Endodermal cell (in vitro differentiated cells): ENCODE measurements around the gene TNNC1. TPM values are rescaled to one million over a fixed set of nuclear protein-coding genes. Genes with fewer than 3 reads are reported as not detected.

Experiments
- DNase-seq: peaks from one replicate; pipeline ENCODE4 v3.0.0-alpha.2; 2017
- H3K27ac ChIP-seq: 2 replicates; pipeline ENCODE4 v1.5.1; 2013; ENCODE audit warnings: mild to moderate bottlenecking, low read depth, low read length, moderate library complexity
- H3K27me3 ChIP-seq: 2 replicates; pipeline ENCODE4 v1.6.1; 2013; ENCODE audit warnings: mild to moderate bottlenecking, low read length, moderate library complexity; ENCODE audit not compliant: insufficient read depth, control insufficient read depth, poor library complexity, severe bottlenecking
- H3K36me3 ChIP-seq: 2 replicates; pipeline ENCODE4 v1.7.0; 2013; ENCODE audit warnings: mild to moderate bottlenecking, low read length, moderate library complexity; ENCODE audit not compliant: control insufficient read depth, insufficient read depth
- H3K4me1 ChIP-seq: one replicate; pipeline ENCODE4 v1.7.0; 2013; ENCODE audit warnings: low read length; ENCODE audit not compliant: control insufficient read depth, insufficient read depth
- H3K4me3 ChIP-seq: 2 replicates; pipeline ENCODE4 v1.5.1; 2013; ENCODE audit warnings: mild to moderate bottlenecking, low read length, moderate library complexity
- H3K9ac ChIP-seq: 2 replicates; pipeline ENCODE4 v1.6.1; 2013; ENCODE audit warnings: mild to moderate bottlenecking, low read length, moderate library complexity; ENCODE audit not compliant: poor library complexity, severe bottlenecking; ENCODE audit errors: extremely low read depth
- H3K9me3 ChIP-seq: 2 replicates; pipeline ENCODE4 v1.6.1; 2013; ENCODE audit warnings: mild to moderate bottlenecking, low read length, moderate library complexity; ENCODE audit not compliant: control insufficient read depth
- H3K27ac Mint-ChIP-seq: 2 replicates; pipeline ENCODE4 v1.8.0; 2020; ENCODE audit warnings: mixed read lengths
- H3K27me3 Mint-ChIP-seq: 2 replicates; pipeline ENCODE4 v1.8.0; 2021; ENCODE audit warnings: mild to moderate bottlenecking, mixed read lengths; ENCODE audit not compliant: insufficient read depth
- H3K36me3 Mint-ChIP-seq: 2 replicates; pipeline ENCODE4 v1.8.0; 2020; ENCODE audit warnings: low read depth, mixed read lengths
- H3K4me1 Mint-ChIP-seq: 2 replicates; pipeline ENCODE4 v1.8.0; 2020; ENCODE audit warnings: mixed read lengths
- H3K4me3 Mint-ChIP-seq: 2 replicates; pipeline ENCODE4 v1.8.0; 2020; ENCODE audit warnings: mild to moderate bottlenecking, moderate library complexity, mixed read lengths
- H3K9me3 Mint-ChIP-seq: 2 replicates; pipeline ENCODE4 v1.8.0; 2020; ENCODE audit warnings: mild to moderate bottlenecking, mixed read lengths
- WGBS, 2 experiments: methylation state at CpG; one replicate each; pipeline versions ENCODE4 v1.1.5 to v1.1.7; 2013; ENCODE audit warnings: missing lambda C conversion rate in 2 of 2, mixed read lengths in 1 of 2; ENCODE audit not compliant: insufficient coverage in 1 of 2, insufficient read length in 1 of 2; 5-methylcytosine and 5-hydroxymethylcytosine counted together
- total RNA-seq, 2 donors: library from RNA; stranded (reverse); fragmentation: NEBNext Ultra II Directional in 1 of 2; extraction: Animal tissue kit (Norgen Biotek cat#: 25700) in 1 of 2; gene quantifications; 2 replicates in 1 of 2; 3 replicates in 1 of 2; pipeline ENCODE4 v1.2.1, GENCODE V29; 2021
- TF ChIP-seq, protein P1 (sequence below): fragments of 200-600 bp; sonication (generic); conservative IDR thresholded peaks from 2 replicates; pipeline ENCODE4 v1.5.0; 2021; ENCODE audit warnings: antibody characterized with exemption, mild to moderate bottlenecking

Gene TNNC1
- total RNA-seq, 2 donors from 2014 or later = 44.8 to 64.6 TPM

DNA sequence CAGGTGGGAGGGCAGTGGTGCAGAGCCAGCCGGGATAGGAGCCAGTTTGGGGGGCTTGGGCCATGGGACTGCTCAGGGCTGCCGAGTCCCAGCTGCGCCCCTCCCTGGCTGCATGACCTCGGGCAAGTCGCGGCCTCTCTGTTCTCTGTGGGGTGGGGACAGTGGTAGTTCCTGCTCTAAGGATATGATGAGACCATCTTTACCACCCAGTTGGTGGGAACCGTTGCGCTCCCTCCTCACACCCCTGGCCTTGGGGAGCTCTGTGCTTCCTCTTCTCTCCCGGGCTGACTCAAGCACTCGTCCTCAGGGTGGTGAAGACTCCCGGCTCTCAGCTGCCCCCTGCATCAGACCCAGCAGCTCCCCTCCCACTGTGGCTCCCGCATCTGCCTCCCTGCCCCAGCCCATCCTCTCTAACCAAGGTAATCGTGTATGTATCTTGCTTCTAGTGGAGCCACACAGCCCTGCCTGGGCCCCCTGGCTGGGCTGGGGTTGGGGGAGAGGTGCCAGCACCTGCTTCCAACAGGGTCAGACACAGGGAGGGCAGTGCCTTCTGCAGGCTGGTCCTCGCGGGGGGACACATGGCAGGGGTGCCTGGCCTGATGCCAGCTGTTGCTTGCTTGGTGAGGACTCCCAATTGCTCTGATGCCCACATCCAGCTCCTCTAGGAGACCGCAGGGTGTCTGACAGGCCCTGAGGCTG lies 26.2 kb upstream of the TNNC1 start:
- TF ChIP-seq, protein P1, sequence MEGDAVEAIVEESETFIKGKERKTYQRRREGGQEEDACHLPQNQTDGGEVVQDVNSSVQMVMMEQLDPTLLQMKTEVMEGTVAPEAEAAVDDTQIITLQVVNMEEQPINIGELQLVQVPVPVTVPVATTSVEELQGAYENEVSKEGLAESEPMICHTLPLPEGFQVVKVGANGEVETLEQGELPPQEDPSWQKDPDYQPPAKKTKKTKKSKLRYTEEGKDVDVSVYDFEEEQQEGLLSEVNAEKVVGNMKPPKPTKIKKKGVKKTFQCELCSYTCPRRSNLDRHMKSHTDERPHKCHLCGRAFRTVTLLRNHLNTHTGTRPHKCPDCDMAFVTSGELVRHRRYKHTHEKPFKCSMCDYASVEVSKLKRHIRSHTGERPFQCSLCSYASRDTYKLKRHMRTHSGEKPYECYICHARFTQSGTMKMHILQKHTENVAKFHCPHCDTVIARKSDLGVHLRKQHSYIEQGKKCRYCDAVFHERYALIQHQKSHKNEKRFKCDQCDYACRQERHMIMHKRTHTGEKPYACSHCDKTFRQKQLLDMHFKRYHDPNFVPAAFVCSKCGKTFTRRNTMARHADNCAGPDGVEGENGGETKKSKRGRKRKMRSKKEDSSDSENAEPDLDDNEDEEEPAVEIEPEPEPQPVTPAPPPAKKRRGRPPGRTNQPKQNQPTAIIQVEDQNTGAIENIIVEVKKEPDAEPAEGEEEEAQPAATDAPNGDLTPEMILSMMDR = no peak
- peaks cover 95% of the 10 kb centered on the region for H3K36me3 ChIP-seq
- no peaks in the 10 kb centered on the region for H3K9me3 ChIP-seq
- Mint-ChIP-seq H3K27ac (no peak overlapping the region), H3K4me3 (no peak overlapping the region), H3K4me1 (no peaks in the 10 kb centered on the region), H3K27me3 (no peaks in the 10 kb centered on the region), H3K9me3 (no peaks in the 10 kb centered on the region), H3K36me3 (peaks cover 68% of the 10 kb centered on the region)
- WGBS, 2 experiments = 94 to 98% methylated on average over 7 to 16 of the region's 16 CpGs
- no peak overlapping the region for H3K4me3 ChIP-seq
- no peak overlapping the region for H3K9ac ChIP-seq
- no peaks in the 10 kb centered on the region for H3K27me3 ChIP-seq
- DNase-seq = no peak
- H3K27ac ChIP-seq = no peak overlapping the region
- no peaks in the 10 kb centered on the region for H3K4me1 ChIP-seq

DNA sequence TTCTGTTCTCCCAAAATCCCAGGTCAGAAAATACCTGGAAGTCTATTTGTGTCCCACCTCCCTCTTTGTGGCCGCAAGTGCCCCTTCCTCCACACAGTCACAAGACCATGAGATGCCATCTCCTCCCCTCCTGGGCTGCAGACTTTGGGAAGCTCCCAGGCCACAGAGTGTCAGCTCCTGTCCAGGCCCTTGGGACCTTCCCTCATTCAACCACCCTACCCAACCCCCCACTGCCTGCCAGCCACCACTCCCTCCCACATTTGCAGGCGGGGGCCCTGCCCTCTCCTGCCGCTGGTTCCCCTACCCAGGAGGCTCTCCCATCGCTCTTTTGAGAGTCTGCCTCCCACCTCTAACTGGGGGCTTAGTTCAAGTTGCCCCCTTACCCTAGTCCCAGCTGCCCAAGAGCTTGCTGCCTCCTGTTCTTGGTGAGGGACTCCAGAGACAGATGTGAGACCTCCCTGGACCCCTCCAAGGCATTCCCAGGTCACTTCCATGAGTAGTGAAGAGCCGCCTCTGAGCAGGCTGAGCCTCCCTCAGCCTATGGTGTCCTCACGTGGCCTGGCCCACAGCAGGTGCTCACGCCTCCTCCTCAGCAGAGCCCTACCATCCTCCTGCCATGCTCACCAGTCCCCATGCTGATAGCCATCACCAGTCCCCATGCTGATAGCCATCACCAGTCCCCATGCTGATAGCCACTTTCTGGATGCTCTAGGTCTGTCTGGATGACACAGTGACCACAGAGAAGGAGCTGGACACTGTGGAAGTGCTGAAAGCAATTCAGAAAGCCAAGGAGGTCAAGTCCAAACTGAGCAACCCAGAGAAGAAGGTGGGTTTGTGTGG lies 25.4 kb upstream of the TNNC1 start:
- no peak overlapping the region for H3K4me3 ChIP-seq
- H3K9me3 ChIP-seq = no peaks in the 10 kb centered on the region
- H3K27ac Mint-ChIP-seq = no peak overlapping the region
- H3K36me3 Mint-ChIP-seq = peaks cover 73% of the 10 kb centered on the region
- H3K27me3 ChIP-seq = no peaks in the 10 kb centered on the region
- no peak overlapping the region for H3K9ac ChIP-seq
- no peaks in the 10 kb centered on the region for H3K27me3 Mint-ChIP-seq
- no peaks in the 10 kb centered on the region for H3K4me1 Mint-ChIP-seq
- DNase-seq = no peak
- H3K4me1 ChIP-seq = no peaks in the 10 kb centered on the region
- TF ChIP-seq, protein P1 = no peak
- no peak overlapping the region for H3K27ac ChIP-seq
- no peaks in the 10 kb centered on the region for H3K9me3 Mint-ChIP-seq
- WGBS, 2 experiments = 96 to 100% methylated on average over 4 to 7 of the region's 7 CpGs
- H3K36me3 ChIP-seq = peaks cover 96% of the 10 kb centered on the region
- H3K4me3 Mint-ChIP-seq = no peak overlapping the region

DNA sequence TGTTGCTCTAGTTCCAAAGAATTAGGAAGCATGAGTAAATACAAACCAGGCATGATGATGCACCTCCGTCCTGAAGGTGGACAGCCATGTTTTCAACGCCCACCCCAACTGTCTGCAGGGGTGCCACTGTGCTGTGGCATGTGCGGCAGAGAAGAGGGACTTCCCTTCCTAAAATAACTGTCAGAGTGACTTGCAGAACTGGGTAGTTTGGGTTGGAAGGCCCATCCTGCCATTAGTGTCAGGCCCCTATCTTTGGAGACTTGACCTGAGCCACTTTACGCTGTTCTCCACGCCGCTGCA lies 23.9 kb upstream of the TNNC1 start:
- Mint-ChIP-seq H3K4me3 (no peak overlapping the region), H3K9me3 (no peaks in the 10 kb centered on the region), H3K36me3 (peaks cover 86% of the 10 kb centered on the region), H3K4me1 (no peaks in the 10 kb centered on the region), H3K27me3 (no peaks in the 10 kb centered on the region), H3K27ac (peak overlapping the region; percentile 74)
- TF ChIP-seq, protein P1 = no peak
- WGBS, 2 experiments = 88 to 97% methylated on average over 5 to 6 of the region's 6 CpGs
- Histone ChIP-seq H3K36me3 (peaks cover 97% of the 10 kb centered on the region), H3K9me3 (no peaks in the 10 kb centered on the region), H3K27me3 (no peaks in the 10 kb centered on the region), H3K27ac (no peak overlapping the region), H3K9ac (no peak overlapping the region), H3K4me1 (no peaks in the 10 kb centered on the region), H3K4me3 (no peak overlapping the region)
- DNase-seq = no peak
